GM19452 (cell line): Measurements from ENCODE around the gene SELE.
"Not testable (repeated sequence)": the region's sequence is repeated elsewhere in the genome, so short reads cannot be mapped to it uniquely, and the experiment has no call there.

Source experiments
- ATAC-seq: cut with Tn5 transposase; IDR thresholded peaks from one replicate; pipeline ENCODE4 v1.9.1; 2021; ENCODE audit not compliant: unreplicated experiment

SELE gene

GRCh38 chr1:169688377-169688776 is 45.5 kb downstream of the SELE start:
- ATAC-seq: not testable (repeated sequence)

- ATAC-seq: no peak
Measured at GRCh38 chr1:169683661-169684060, 50.2 kb downstream of the SELE start.

GRCh38 chr1:169683168-169683567 is 50.7 kb downstream of the SELE start:
- not testable (repeated sequence) for ATAC-seq

- no peak for ATAC-seq
Measured at GRCh38 chr1:169682071-169682470, 51.8 kb downstream of the SELE start.

GRCh38 chr1:169681140-169681539 is 52.7 kb downstream of the SELE start:
- no peak for ATAC-seq

- ATAC-seq: no peak
Measured at GRCh38 chr1:169680377-169681019, 53.4 kb downstream of the SELE start.

GRCh38 chr1:169679692-169680091 is 54.2 kb downstream of the SELE start:
- ATAC-seq: no peak

GRCh38 chr1:169676001-169676400 is 57.9 kb downstream of the SELE start:
- ATAC-seq: no peak
